CD14-positive monocyte (primary cell): Measurements from ENCODE around the gene BCO2. TPM values are rescaled to one million over a fixed set of nuclear protein-coding genes. Genes with fewer than 3 reads are reported as not detected.

Source experiments
- DNase-seq, 3 donors: peaks; one replicate each; pipeline ENCODE4 v3.0.0-alpha.2; 2011 to 2022
- H2AFZ ChIP-seq: 2 replicates; pipeline ENCODE4 v1.6.0; 2012; ENCODE audit warnings: mild to moderate bottlenecking, low read depth, low read length, inconsistent platforms; ENCODE audit not compliant: insufficient read depth, poor library complexity, severe bottlenecking
- H3K27ac ChIP-seq, 2 donors: 1 replicate in 1 of 2; 2 replicates in 1 of 2; pipeline ENCODE4 v1.5.1; 2012 to 2013; ENCODE audit warnings: low read length in 2 of 2, control low read depth in 1 of 2, inconsistent platforms in 1 of 2, low read depth in 1 of 2, mild to moderate bottlenecking in 1 of 2
- H3K27me3 ChIP-seq, 2 donors: one replicate each; pipeline versions ENCODE4 v1.6.0 to v1.6.1; 2011 to 2013; ENCODE audit warnings: low read length in 2 of 2; ENCODE audit not compliant: control insufficient read depth in 2 of 2, insufficient read depth in 2 of 2
- H3K36me3 ChIP-seq, 2 donors: replicated peaks in 1 of 2; 1 replicate in 1 of 2; 2 replicates in 1 of 2; pipeline versions ENCODE4 v1.5.1 to v1.6.1; 2012 to 2013; ENCODE audit warnings: low read length in 2 of 2, control low read depth in 1 of 2, inconsistent platforms in 1 of 2, mild to moderate bottlenecking in 1 of 2; ENCODE audit not compliant: insufficient read depth in 2 of 2, control insufficient read depth in 1 of 2
- H3K4me1 ChIP-seq, 2 donors: 1 replicate in 1 of 2; 2 replicates in 1 of 2; pipeline versions ENCODE4 v1.5.1 to v1.6.1; 2012 to 2013; ENCODE audit warnings: low read length in 2 of 2, control low read depth in 1 of 2, inconsistent platforms in 1 of 2, mild to moderate bottlenecking in 1 of 2, moderate library complexity in 1 of 2; ENCODE audit not compliant: insufficient read depth in 2 of 2, control insufficient read depth in 1 of 2
- H3K4me2 ChIP-seq: replicated peaks from 2 replicates; pipeline ENCODE3; 2012; ENCODE audit warnings: low read length, moderate library complexity, mild to moderate bottlenecking; ENCODE audit not compliant: poor library complexity, severe bottlenecking; ENCODE audit errors: extremely low read depth
- H3K4me3 ChIP-seq, 3 experiments: fragments of 200-600 bp in 1 of 3; sonication (generic) in 1 of 3; replicated peaks in 1 of 3; 1 replicate in 2 of 3; 2 replicates in 1 of 3; pipeline ENCODE4 v1.5.1; 2011 to 2013; ENCODE audit warnings: low read length in 3 of 3, mild to moderate bottlenecking in 3 of 3, control low read depth in 2 of 3, low read depth in 2 of 3, inconsistent platforms in 1 of 3, moderate library complexity in 1 of 3
- H3K79me2 ChIP-seq: 2 replicates; pipeline ENCODE4 v1.6.0; 2012; ENCODE audit warnings: mild to moderate bottlenecking, control low read depth, inconsistent platforms, low read length, moderate library complexity; ENCODE audit not compliant: insufficient read depth
- H3K9ac ChIP-seq: 2 replicates; pipeline ENCODE4 v1.6.0; 2017; ENCODE audit warnings: low read length, mild to moderate bottlenecking; ENCODE audit not compliant: insufficient read depth, poor library complexity, severe bottlenecking
- H3K9me3 ChIP-seq, 2 donors: replicated peaks in 1 of 2; 1 replicate in 1 of 2; 2 replicates in 1 of 2; pipeline versions ENCODE4 v1.5.1 to v1.6.1; 2012 to 2013; ENCODE audit warnings: low read length in 2 of 2, control low read depth in 1 of 2; ENCODE audit not compliant: control insufficient read depth in 1 of 2, insufficient read depth in 1 of 2
- H4K20me1 ChIP-seq: 2 replicates; pipeline ENCODE4 v1.6.0; 2012; ENCODE audit warnings: mild to moderate bottlenecking, low read length, control low read depth, moderate library complexity; ENCODE audit not compliant: insufficient read depth
- H3K27ac Mint-ChIP-seq, 7 donors: one replicate each; pipeline ENCODE4 v1.8.0; 2020; ENCODE audit warnings: mild to moderate bottlenecking in 7 of 7, mixed read lengths in 7 of 7, moderate library complexity in 6 of 7, inconsistent platforms in 2 of 7
- H3K27me3 Mint-ChIP-seq, 3 donors: one replicate each; pipeline ENCODE4 v1.8.0; 2021 to 2022; ENCODE audit warnings: low read depth in 3 of 3, mild to moderate bottlenecking in 3 of 3, mixed read lengths in 3 of 3, moderate library complexity in 3 of 3, inconsistent platforms in 1 of 3
- H3K36me3 Mint-ChIP-seq, 2 donors: one replicate each; pipeline ENCODE4 v1.8.0; 2020; ENCODE audit warnings: mixed read lengths in 2 of 2, inconsistent platforms in 1 of 2, mild to moderate bottlenecking in 1 of 2
- H3K4me1 Mint-ChIP-seq: one replicate; pipeline ENCODE4 v1.8.0; 2020; ENCODE audit warnings: mild to moderate bottlenecking, mixed read lengths
- H3K4me3 Mint-ChIP-seq, 2 donors: one replicate each; pipeline ENCODE4 v1.8.0; 2020; ENCODE audit warnings: mild to moderate bottlenecking in 2 of 2, mixed read lengths in 2 of 2, moderate library complexity in 1 of 2
- H3K9me3 Mint-ChIP-seq, 7 donors: one replicate each; pipeline ENCODE4 v1.8.0; 2020 to 2022; ENCODE audit warnings: mixed read lengths in 7 of 7, mild to moderate bottlenecking in 6 of 7, moderate library complexity in 6 of 7, inconsistent platforms in 2 of 7
- WGBS: methylation state at CpG from one replicate; pipeline ENCODE4 v1.1.5; 2013; ENCODE audit warnings: missing lambda C conversion rate; ENCODE audit not compliant: insufficient coverage; 5-methylcytosine and 5-hydroxymethylcytosine counted together
- intact Hi-C, 2 donors: fragments of 100-400 bp; cut with micrococcal nuclease; formaldehyde crosslinking; loops; one replicate each; pipeline versions ENCODE4 v1.15.0 to v1.15.1; 2023
- polyA plus RNA-seq, 3 donors: library from polyadenylated mRNA; depleted of rRNA in 1 of 3; unstranded in 2 of 3; stranded (reverse) in 1 of 3; fragments of 300-500 nt in 2 of 3; fragments of >200 nt in 1 of 3; fragmentation: Illumina TruSeq in 2 of 3; gene quantifications; 1 replicate in 2 of 3; 2 replicates in 1 of 3; pipeline ENCODE4 v1.2.3, GENCODE V29; 2012 to 2021
- TF ChIP-seq, protein P1 (sequence below): fragments of 200-600 bp; IDR thresholded peaks from one replicate; pipeline ENCODE4 v1.8.0; 2022; ENCODE audit warnings: antibody characterized with exemption, mild to moderate bottlenecking

The BCO2 gene
- polyA plus RNA-seq, 3 donors: 0.20 to 1.9 TPM; not detected in 1

DNA sequence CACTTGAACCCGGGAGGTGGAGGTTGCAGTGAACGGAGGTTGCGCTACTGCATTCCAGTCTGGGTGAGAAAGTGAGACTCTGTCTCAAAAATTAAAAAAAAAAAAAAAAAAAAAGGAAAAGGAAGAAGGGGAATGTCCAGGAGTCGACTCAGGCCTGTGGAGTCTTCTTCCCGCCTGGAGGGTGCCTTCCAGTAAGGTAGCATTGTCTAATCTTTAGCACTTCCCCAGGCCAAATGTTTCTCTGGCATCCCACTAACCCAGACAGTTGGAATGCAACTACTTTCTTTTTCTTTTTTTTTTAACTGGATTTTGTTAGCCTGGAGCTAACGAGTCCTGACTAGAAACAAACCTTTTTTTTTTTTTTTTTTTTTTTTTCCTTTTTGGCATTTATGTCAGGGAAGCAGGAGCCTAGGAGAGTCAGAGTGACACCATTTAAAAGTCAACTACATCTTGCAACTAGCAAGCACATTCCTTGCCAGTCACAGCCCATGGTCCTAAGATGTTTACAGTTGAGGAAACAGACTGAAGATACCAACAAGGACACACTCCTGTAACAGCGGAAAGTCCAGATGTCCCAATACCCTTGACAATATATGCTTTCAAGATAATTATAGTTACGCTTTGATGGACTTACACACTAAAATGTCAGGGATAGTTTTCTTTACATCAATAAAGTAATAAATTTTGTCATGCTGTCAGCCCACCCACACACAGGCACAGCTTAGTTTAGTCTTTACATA, 74.7 kb downstream of the BCO2 start:
- no peaks in the 10 kb centered on the region for H3K9me3 ChIP-seq
- 90% methylated on average over 2 of the region's 8 CpGs for WGBS
- H3K9ac ChIP-seq: no peak overlapping the region
- H3K36me3 ChIP-seq: no peaks in the 10 kb centered on the region
- H2AFZ ChIP-seq: no peak overlapping the region
- peaks cover 0 to 5% (median 0%) of the 10 kb centered on the region in 3 donors for H3K27me3 Mint-ChIP-seq
- no peak overlapping the region for H3K4me3 ChIP-seq
- no peak overlapping the region for H3K27ac ChIP-seq
- H4K20me1 ChIP-seq: no peaks in the 10 kb centered on the region
- peaks cover 0 to 5% (median 2%) of the 10 kb centered on the region in 7 donors for H3K9me3 Mint-ChIP-seq
- H3K4me2 ChIP-seq: no peak overlapping the region
- peaks cover 2% of the 10 kb centered on the region for H3K4me1 Mint-ChIP-seq
- H3K4me3 Mint-ChIP-seq: no peak overlapping the region
- no peaks in the 10 kb centered on the region for H3K27me3 ChIP-seq
- H3K36me3 Mint-ChIP-seq: no peaks in the 10 kb centered on the region
- H3K4me1 ChIP-seq: no peaks in the 10 kb centered on the region
- TF ChIP-seq, protein P1, sequence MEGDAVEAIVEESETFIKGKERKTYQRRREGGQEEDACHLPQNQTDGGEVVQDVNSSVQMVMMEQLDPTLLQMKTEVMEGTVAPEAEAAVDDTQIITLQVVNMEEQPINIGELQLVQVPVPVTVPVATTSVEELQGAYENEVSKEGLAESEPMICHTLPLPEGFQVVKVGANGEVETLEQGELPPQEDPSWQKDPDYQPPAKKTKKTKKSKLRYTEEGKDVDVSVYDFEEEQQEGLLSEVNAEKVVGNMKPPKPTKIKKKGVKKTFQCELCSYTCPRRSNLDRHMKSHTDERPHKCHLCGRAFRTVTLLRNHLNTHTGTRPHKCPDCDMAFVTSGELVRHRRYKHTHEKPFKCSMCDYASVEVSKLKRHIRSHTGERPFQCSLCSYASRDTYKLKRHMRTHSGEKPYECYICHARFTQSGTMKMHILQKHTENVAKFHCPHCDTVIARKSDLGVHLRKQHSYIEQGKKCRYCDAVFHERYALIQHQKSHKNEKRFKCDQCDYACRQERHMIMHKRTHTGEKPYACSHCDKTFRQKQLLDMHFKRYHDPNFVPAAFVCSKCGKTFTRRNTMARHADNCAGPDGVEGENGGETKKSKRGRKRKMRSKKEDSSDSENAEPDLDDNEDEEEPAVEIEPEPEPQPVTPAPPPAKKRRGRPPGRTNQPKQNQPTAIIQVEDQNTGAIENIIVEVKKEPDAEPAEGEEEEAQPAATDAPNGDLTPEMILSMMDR: no peak
- DNase-seq: no peak
- intact Hi-C loops: no loop called here
- no peaks in the 10 kb centered on the region for H3K79me2 ChIP-seq
- H3K27ac Mint-ChIP-seq: no peak overlapping the region

DNA sequence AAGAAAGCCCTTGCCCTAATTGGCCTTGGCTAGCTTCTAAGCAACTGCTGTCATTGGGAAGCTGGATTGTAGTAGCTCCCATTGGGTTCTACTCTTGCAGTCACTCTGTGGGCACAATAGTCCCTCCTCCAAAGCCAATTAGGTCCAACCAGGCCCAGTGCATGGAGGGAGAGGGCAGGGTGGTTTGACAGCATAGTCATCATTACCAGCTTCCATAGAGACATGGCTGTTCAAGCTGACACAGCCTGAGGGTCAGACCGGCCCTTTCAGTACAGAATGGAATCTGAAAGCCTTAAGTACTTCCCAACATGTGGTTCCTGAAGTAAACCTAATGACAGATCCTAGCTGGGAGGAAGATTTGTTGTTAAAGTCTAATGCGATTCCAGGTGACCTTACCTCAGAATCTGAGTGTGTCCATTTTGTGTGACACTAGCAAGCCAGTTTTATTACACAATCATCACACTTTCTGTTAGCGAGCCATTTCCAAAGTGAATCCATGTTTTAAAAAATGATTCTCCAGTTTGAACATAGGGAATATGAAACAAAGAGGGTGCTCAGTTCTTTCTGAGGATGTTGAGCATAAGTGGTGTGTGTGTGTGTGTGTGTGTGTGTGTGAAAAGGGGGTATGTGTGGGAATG, 78.4 kb downstream of the BCO2 start:
- H3K79me2 ChIP-seq: no peaks in the 10 kb centered on the region
- H3K9ac ChIP-seq: no peak overlapping the region
- no peak overlapping the region for H2AFZ ChIP-seq
- peaks cover 0 to 2% (median 0%) of the 10 kb centered on the region in 3 donors for H3K27me3 Mint-ChIP-seq
- H4K20me1 ChIP-seq: no peaks in the 10 kb centered on the region
- H3K36me3 ChIP-seq: no peaks in the 10 kb centered on the region
- no peak overlapping the region for H3K4me3 Mint-ChIP-seq
- H3K36me3 Mint-ChIP-seq: no peaks in the 10 kb centered on the region
- H3K9me3 Mint-ChIP-seq: no peaks in the 10 kb centered on the region
- no peaks in the 10 kb centered on the region for H3K9me3 ChIP-seq
- no peaks in the 10 kb centered on the region for H3K4me1 Mint-ChIP-seq
- 100% methylated on average over 1 of the region's 3 CpGs for WGBS
- no peaks in the 10 kb centered on the region for H3K27me3 ChIP-seq
- H3K4me1 ChIP-seq: no peaks in the 10 kb centered on the region
- TF ChIP-seq, protein P1: no peak
- H3K4me3 ChIP-seq: no peak overlapping the region
- H3K27ac ChIP-seq: no peak overlapping the region
- DNase-seq: no peak
- intact Hi-C loops: no loop called here
- no peak overlapping the region for H3K27ac Mint-ChIP-seq
- H3K4me2 ChIP-seq: no peak overlapping the region
